Liver (tissue), 9 donors: Measurements from ENCODE around the gene MELTF. TPM values are rescaled to one million over a fixed set of nuclear protein-coding genes. Genes with fewer than 3 reads are reported as not detected.

ENCODE experiments used
- DNase-seq: peaks from one replicate; pipeline ENCODE4 v3.0.0-alpha.2; 2017; ENCODE audit warnings: low spot score
- H3K27ac ChIP-seq, 2 donors: one replicate each; pipeline ENCODE4 v1.7.0; 2013; ENCODE audit warnings: inconsistent platforms in 2 of 2, low read length in 2 of 2, control low read depth in 1 of 2, low read depth in 1 of 2, mild to moderate bottlenecking in 1 of 2
- H3K27me3 ChIP-seq, 4 donors: one replicate each; pipeline versions ENCODE4 v1.6.1 to v1.7.0; 2013; ENCODE audit warnings: low read length in 3 of 4, inconsistent platforms in 1 of 4, mild to moderate bottlenecking in 1 of 4, moderate library complexity in 1 of 4; ENCODE audit not compliant: control insufficient read depth in 4 of 4, insufficient read depth in 4 of 4
- H3K36me3 ChIP-seq, 4 donors: one replicate each; pipeline versions ENCODE4 v1.6.1 to v1.7.0; 2013; ENCODE audit warnings: low read length in 3 of 4, mild to moderate bottlenecking in 3 of 4, low read depth in 1 of 4, moderate library complexity in 1 of 4; ENCODE audit not compliant: control insufficient read depth in 4 of 4, insufficient read depth in 3 of 4
- H3K4me1 ChIP-seq, 4 donors: one replicate each; pipeline versions ENCODE4 v1.6.1 to v1.7.0; 2013; ENCODE audit warnings: low read length in 3 of 4, mild to moderate bottlenecking in 3 of 4, moderate library complexity in 1 of 4; ENCODE audit not compliant: control insufficient read depth in 4 of 4, insufficient read depth in 4 of 4
- H3K4me3 ChIP-seq, 3 donors: one replicate each; pipeline versions ENCODE4 v1.6.1 to v1.7.0; 2013; ENCODE audit warnings: low read length in 3 of 3, control low read depth in 1 of 3, low read depth in 1 of 3, mild to moderate bottlenecking in 1 of 3
- H3K9ac ChIP-seq, 2 donors: one replicate each; pipeline ENCODE4 v1.7.0; 2013; ENCODE audit warnings: low read length in 2 of 2, mild to moderate bottlenecking in 2 of 2, moderate library complexity in 2 of 2, control low read depth in 1 of 2, low read depth in 1 of 2
- H3K9me3 ChIP-seq, 4 donors: one replicate each; pipeline versions ENCODE4 v1.6.1 to v1.7.0; 2013; ENCODE audit warnings: low read length in 3 of 4; ENCODE audit not compliant: control insufficient read depth in 4 of 4
- EGR1 ChIP-seq, 2 donors: IDR thresholded peaks; 2 replicates each; pipeline ENCODE4 v1.6.1; 2016 to 2018; ENCODE audit warnings: antibody characterized with exemption in 2 of 2, low read depth in 2 of 2
- FOXA1 ChIP-seq: IDR thresholded peaks from 2 replicates; pipeline ENCODE4 v1.6.1; 2016; ENCODE audit warnings: antibody characterized with exemption
- FOXA2 ChIP-seq: IDR thresholded peaks from 2 replicates; pipeline ENCODE4 v1.6.1; 2016; ENCODE audit warnings: antibody characterized with exemption
- GABPA ChIP-seq, 2 donors: IDR thresholded peaks in 1 of 2; conservative IDR thresholded peaks in 1 of 2; 2 replicates each; pipeline ENCODE4 v1.6.1; 2016; ENCODE audit warnings: antibody characterized with exemption in 2 of 2, mild to moderate bottlenecking in 1 of 2, moderate library complexity in 1 of 2
- HNF4A ChIP-seq, 2 donors: conservative IDR thresholded peaks; 2 replicates each; pipeline ENCODE4 v1.6.1; 2016; ENCODE audit warnings: antibody characterized with exemption in 2 of 2, mild to moderate bottlenecking in 2 of 2
- HNF4G ChIP-seq: IDR thresholded peaks from 2 replicates; pipeline ENCODE4 v1.6.1; 2016; ENCODE audit warnings: antibody characterized with exemption
- JUND ChIP-seq, 2 donors: IDR thresholded peaks; 2 replicates each; pipeline ENCODE4 v1.6.1; 2016; ENCODE audit warnings: antibody characterized with exemption in 2 of 2
- NR2F2 ChIP-seq: IDR thresholded peaks from 2 replicates; pipeline ENCODE4 v1.6.1; 2016; ENCODE audit warnings: antibody characterized with exemption
- RAD21 ChIP-seq, 2 donors: IDR thresholded peaks; 2 replicates each; pipeline ENCODE4 v1.6.1; 2016; ENCODE audit warnings: antibody characterized with exemption in 2 of 2, mild to moderate bottlenecking in 2 of 2
- RXRA ChIP-seq, 2 donors: IDR thresholded peaks; 2 replicates each; pipeline ENCODE4 v1.6.1; 2017 to 2018; ENCODE audit warnings: antibody characterized with exemption in 2 of 2, mild to moderate bottlenecking in 1 of 2
- SP1 ChIP-seq: IDR thresholded peaks from 2 replicates; pipeline ENCODE4 v1.6.1; 2018; ENCODE audit warnings: antibody characterized with exemption, mild to moderate bottlenecking
- TAF1 ChIP-seq: conservative IDR thresholded peaks from 2 replicates; pipeline ENCODE4 v1.6.1; 2016; ENCODE audit warnings: antibody characterized with exemption, mild to moderate bottlenecking
- YY1 ChIP-seq: IDR thresholded peaks from 2 replicates; pipeline ENCODE4 v1.6.1; 2016; ENCODE audit warnings: antibody characterized with exemption, mild to moderate bottlenecking
- WGBS: extraction: QIAGEN DNeasy Blood & Tissue Kit; methylation state at CpG from one replicate; pipeline ENCODE4 v1.1.7; 2013; 5-methylcytosine and 5-hydroxymethylcytosine counted together
- polyA plus RNA-seq, 2 donors: library from polyadenylated mRNA; stranded (reverse) in 1 of 2; unstranded in 1 of 2; fragments of 200-250 nt in 1 of 2; fragments of >200 nt in 1 of 2; fragmentation: Nextera tagmentation in 1 of 2; extraction: Ambion mirVana in 1 of 2; gene quantifications; one replicate each; pipeline versions ENCODE4 v1.2.1 to v1.2.3, GENCODE V29; 2013 to 2015
- total RNA-seq, 2 donors: library from RNA; depleted of rRNA; stranded (reverse); fragments of >200 nt; gene quantifications; one replicate each; pipeline ENCODE4 v1.2.3, GENCODE V29; 2014
- TF ChIP-seq, protein P1 (sequence below): IDR thresholded peaks from 2 replicates; pipeline ENCODE4 v1.6.1; 2016; ENCODE audit warnings: antibody characterized with exemption, mild to moderate bottlenecking
- TF ChIP-seq, protein P2 (sequence below): fragments of 150-350 bp; IDR thresholded peaks from 2 replicates; pipeline ENCODE4 v1.5.1; 2017; ENCODE audit warnings: improper control_type of control experiment, low read depth, low read length; ENCODE audit not compliant: missing input control
- donor health status: healthy.
- donor health status: healthy.
- donor health status: healthy.
- donor health status: healthy.
- donor health status: healthy.

The MELTF gene
- total and polyA plus RNA-seq, 4 donors, result 0.14 to 1.2 (median 1.0) TPM

- peak overlapping the region; percentile 56 to 57 for H3K27ac ChIP-seq
- peak; percentile 84 for DNase-seq
These were observed 26.7 kb downstream of the MELTF start for GRCh38 chr3:197002701-197003454.

GRCh38 chr3:197001972-197002700 is 27.5 kb downstream of the MELTF start:
- WGBS, result 50% methylated on average over 55 of the region's 55 CpGs
- no peak overlapping the region for H3K9ac ChIP-seq
- TF ChIP-seq EGR1 (IDR thresholded peaks at IDR 0.05; ENCODE audit: low read depth in 2 of 2), result no peak
- TF ChIP-seq, protein P1, sequence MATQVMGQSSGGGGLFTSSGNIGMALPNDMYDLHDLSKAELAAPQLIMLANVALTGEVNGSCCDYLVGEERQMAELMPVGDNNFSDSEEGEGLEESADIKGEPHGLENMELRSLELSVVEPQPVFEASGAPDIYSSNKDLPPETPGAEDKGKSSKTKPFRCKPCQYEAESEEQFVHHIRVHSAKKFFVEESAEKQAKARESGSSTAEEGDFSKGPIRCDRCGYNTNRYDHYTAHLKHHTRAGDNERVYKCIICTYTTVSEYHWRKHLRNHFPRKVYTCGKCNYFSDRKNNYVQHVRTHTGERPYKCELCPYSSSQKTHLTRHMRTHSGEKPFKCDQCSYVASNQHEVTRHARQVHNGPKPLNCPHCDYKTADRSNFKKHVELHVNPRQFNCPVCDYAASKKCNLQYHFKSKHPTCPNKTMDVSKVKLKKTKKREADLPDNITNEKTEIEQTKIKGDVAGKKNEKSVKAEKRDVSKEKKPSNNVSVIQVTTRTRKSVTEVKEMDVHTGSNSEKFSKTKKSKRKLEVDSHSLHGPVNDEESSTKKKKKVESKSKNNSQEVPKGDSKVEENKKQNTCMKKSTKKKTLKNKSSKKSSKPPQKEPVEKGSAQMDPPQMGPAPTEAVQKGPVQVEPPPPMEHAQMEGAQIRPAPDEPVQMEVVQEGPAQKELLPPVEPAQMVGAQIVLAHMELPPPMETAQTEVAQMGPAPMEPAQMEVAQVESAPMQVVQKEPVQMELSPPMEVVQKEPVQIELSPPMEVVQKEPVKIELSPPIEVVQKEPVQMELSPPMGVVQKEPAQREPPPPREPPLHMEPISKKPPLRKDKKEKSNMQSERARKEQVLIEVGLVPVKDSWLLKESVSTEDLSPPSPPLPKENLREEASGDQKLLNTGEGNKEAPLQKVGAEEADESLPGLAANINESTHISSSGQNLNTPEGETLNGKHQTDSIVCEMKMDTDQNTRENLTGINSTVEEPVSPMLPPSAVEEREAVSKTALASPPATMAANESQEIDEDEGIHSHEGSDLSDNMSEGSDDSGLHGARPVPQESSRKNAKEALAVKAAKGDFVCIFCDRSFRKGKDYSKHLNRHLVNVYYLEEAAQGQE, result no peak
- TF ChIP-seq HNF4A (conservative IDR thresholded peaks at IDR 0.05), result no peak
- no peak for TF ChIP-seq SP1
- no peak for TF ChIP-seq TAF1
- TF ChIP-seq GABPA (IDR thresholded peaks at IDR 0.05 in 1 of 2, conservative IDR thresholded peaks at IDR 0.05 in 1 of 2), result no peak
- TF ChIP-seq RXRA (IDR thresholded peaks at IDR 0.05), result no peak
- TF ChIP-seq JUND (IDR thresholded peaks at IDR 0.05), result no peak
- no peak for TF ChIP-seq FOXA1

More at GRCh38 chr3:197002701-197003454, 26.7 kb downstream of the MELTF start:
- Histone ChIP-seq H3K36me3 (no peaks in the 10 kb centered on the region), H3K9me3 (no peaks in the 10 kb centered on the region), H3K4me1 (peaks cover 0 to 4% (median 4%) of the 10 kb centered on the region in 4 donors), H3K27me3 (no peaks in the 10 kb centered on the region), H3K4me3 (peak overlapping the region in 1 of 3 donors; percentile 86), H3K9ac (no peak overlapping the region)
- TF ChIP-seq, protein P2, sequence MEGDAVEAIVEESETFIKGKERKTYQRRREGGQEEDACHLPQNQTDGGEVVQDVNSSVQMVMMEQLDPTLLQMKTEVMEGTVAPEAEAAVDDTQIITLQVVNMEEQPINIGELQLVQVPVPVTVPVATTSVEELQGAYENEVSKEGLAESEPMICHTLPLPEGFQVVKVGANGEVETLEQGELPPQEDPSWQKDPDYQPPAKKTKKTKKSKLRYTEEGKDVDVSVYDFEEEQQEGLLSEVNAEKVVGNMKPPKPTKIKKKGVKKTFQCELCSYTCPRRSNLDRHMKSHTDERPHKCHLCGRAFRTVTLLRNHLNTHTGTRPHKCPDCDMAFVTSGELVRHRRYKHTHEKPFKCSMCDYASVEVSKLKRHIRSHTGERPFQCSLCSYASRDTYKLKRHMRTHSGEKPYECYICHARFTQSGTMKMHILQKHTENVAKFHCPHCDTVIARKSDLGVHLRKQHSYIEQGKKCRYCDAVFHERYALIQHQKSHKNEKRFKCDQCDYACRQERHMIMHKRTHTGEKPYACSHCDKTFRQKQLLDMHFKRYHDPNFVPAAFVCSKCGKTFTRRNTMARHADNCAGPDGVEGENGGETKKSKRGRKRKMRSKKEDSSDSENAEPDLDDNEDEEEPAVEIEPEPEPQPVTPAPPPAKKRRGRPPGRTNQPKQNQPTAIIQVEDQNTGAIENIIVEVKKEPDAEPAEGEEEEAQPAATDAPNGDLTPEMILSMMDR, result peak; percentile 72
- TF ChIP-seq YY1 (no peak), JUND (IDR thresholded peaks at IDR 0.05) (no peak), NR2F2 (no peak), GABPA (IDR thresholded peaks at IDR 0.05 in 1 of 2, conservative IDR thresholded peaks at IDR 0.05 in 1 of 2) (no peak), EGR1 (IDR thresholded peaks at IDR 0.05; ENCODE audit: low read depth in 2 of 2) (peak in 1 of 2 donors; percentile 80), HNF4G (no peak), RAD21 (IDR thresholded peaks at IDR 0.05) (peak in 1 of 2 donors; percentile 55), FOXA2 (no peak)
- 1% methylated on average over 113 of the region's 113 CpGs for WGBS

More at GRCh38 chr3:197001972-197002700, 27.5 kb downstream of the MELTF start:
- H3K36me3 ChIP-seq, result no peaks in the 10 kb centered on the region
- DNase-seq, result no peak
- no peaks in the 10 kb centered on the region for H3K27me3 ChIP-seq
- peak overlapping the region in 1 of 3 donors; percentile 86 for H3K4me3 ChIP-seq
- H3K9me3 ChIP-seq, result no peaks in the 10 kb centered on the region
- H3K27ac ChIP-seq, result peak overlapping the region; percentile 56 to 57
- H3K4me1 ChIP-seq, result peaks cover 0 to 4% (median 4%) of the 10 kb centered on the region in 4 donors
